GM10847 (cell line): ENCODE measurements around the gene MTX2.

ENCODE experiments used
- POLR2A ChIP-seq: IDR thresholded peaks from 2 replicates; pipeline ENCODE4 v1.6.1; 2011; ENCODE audit not compliant: insufficient read length; ENCODE audit errors: extremely low read depth

Gene MTX2

GRCh38 chr2:176280867-176281658 is 11.8 kb downstream of the MTX2 start:
- no peak for TF ChIP-seq POLR2A

GRCh38 chr2:176283291-176284068 is 14.2 kb downstream of the MTX2 start:
- TF ChIP-seq POLR2A = no peak

GRCh38 chr2:176284461-176285049 is 15.3 kb downstream of the MTX2 start:
- no peak for TF ChIP-seq POLR2A

DNA sequence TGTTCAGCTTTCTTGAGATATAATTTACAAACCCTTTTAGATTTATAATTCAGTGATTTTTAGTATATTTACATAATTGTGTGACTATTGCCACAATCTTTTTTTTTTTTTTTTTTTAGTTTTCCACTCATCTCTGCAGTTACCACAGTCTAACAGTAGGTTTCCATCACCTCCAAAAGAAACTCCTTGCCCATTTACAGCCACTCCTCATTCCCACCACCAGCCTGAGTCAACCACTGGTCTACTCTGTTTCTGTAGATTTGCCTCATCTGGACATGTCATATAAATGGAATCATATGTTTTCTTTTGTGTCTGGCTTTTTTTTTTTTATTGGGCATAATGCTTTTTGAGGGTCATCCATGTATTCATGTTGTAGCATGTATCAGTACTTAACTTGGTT is 16.1 kb downstream of the MTX2 start:
- no peak for TF ChIP-seq POLR2A

- TF ChIP-seq POLR2A = no peak
These were observed 22.1 kb downstream of the MTX2 start for GRCh38 chr2:176291335-176291734.

GRCh38 chr2:176291809-176292283 is 22.6 kb downstream of the MTX2 start:
- no peak for TF ChIP-seq POLR2A

- TF ChIP-seq POLR2A = no peak
These were observed 23.4 kb downstream of the MTX2 start for GRCh38 chr2:176292608-176293007.

DNA sequence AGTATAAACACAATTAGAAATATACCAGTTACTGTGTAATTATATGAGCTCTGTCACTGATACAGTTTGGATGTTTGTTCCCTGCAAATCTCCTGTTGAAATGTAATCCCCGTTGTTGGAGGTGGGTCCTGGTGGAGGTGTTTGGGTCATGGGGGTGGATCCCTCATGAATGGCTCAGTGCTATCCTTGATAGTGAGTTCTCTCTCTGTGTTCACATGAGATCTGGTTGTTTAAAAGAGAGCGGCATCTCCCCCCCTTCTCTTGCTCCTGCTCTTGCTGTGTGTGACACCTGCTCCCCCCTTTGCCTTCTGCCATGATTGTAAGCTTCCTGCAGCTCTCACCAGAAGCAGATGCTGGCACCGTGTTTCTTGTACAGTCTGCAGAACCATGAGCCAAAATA is 24.1 kb downstream of the MTX2 start:
- TF ChIP-seq POLR2A = no peak

DNA sequence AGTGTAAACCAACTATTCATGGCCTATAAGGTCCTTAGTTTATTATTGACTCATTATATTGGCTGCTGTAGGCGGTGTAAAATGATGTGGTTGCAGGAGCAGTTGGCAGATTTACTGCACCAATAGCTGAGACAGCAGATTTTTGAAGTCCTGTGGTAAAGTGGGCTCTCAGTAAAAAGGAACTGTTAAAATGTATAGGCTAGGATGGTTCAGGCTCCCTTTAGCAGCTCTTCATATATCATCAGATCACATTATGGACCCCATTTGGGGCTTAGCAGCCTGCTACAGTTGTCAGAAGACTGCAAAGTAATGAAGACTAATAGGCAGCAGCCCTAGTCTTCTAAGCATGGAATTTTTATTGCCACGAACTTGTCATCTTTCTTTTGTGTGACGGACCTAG is 27.8 kb downstream of the MTX2 start:
- TF ChIP-seq POLR2A = no peak

GRCh38 chr2:176297737-176298136 is 28.5 kb downstream of the MTX2 start:
- no peak for TF ChIP-seq POLR2A

DNA sequence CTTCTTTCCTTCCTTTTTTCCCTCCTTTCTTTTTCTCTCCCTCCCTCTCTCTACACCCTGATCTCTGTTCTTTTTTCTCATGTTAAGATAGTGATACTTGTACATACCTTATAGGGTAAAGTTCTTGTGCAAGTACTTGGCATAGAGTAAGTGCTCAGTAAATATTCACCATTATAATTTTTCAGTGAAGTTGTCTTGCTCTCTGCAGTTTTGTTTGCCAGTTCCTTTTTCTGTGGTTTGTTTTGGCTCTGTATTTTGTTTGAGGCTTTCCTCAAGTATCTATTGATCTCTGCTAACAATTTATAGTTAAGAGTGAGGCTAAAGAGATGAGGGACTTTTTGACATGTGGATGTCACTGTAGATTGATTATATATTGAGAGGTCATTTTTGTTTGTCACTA is 48.0 kb downstream of the MTX2 start:
- TF ChIP-seq POLR2A = no peak

DNA sequence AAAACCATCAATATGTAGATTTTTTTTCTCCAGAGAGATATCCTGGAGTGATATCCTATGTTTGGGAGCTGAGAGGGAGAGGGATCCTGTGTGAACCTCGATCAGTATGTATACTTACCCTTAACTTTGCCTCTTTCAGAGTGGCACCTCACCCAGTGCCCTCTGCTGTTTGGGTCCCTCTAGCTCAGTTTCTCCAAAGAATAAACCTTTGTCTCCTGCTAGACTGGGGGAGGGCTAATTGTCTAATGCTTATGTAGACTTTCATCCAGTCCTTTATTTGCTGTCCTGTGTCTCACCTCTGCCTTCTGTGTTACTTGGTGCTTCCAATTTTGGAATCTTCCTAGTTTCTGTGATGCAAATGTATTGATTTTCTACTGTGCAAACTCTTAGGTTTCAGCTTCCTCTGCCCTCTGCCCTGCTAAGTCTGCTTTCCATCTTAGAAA is 48.4 kb downstream of the MTX2 start:
- no peak for TF ChIP-seq POLR2A

GRCh38 chr2:176321916-176322315 is 52.7 kb downstream of the MTX2 start:
- no peak for TF ChIP-seq POLR2A

- TF ChIP-seq POLR2A = no peak
These were observed 55.6 kb downstream of the MTX2 start for GRCh38 chr2:176324862-176325261.

GRCh38 chr2:176325732-176326131 is 56.5 kb downstream of the MTX2 start:
- TF ChIP-seq POLR2A = no peak

GRCh38 chr2:176328149-176328548 is 58.9 kb downstream of the MTX2 start:
- no peak for TF ChIP-seq POLR2A

DNA sequence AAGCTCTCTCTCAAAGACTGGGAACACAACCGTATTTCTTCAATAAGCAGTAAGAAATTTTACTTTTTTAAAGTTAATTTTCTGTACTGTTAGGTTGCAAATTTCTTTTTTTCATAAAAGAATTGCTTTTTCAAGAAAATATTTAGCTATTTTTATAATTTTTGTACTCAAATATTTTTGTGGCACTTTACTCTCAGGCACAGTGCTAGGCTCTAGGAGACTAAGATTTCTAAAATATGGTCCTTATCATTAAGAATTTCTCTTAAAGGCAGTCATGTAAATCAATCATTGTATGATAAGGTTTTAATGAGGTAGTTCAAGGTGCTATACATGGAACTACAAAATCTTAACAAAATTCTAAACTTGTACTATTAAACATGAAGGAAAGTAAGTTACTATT is 61.4 kb downstream of the MTX2 start:
- TF ChIP-seq POLR2A = no peak

GRCh38 chr2:176331646-176332045 is 62.4 kb downstream of the MTX2 start:
- no peak for TF ChIP-seq POLR2A
